HG03139 (cell line): ENCODE measurements around the gene UBE2J2.
A peak's percentile ranks its signal among the peaks of the same experiment; 100 is the strongest.

Experiments
- ATAC-seq: cut with Tn5 transposase; IDR thresholded peaks from one replicate; pipeline ENCODE4 v1.9.1; 2021; ENCODE audit not compliant: unreplicated experiment

Gene UBE2J2

GRCh38 chr1:1241588-1242219, 31.9 kb downstream of the UBE2J2 start:
- no peak for ATAC-seq

- no peak for ATAC-seq
Measured at GRCh38 chr1:1240822-1241587, 32.6 kb downstream of the UBE2J2 start.

- no peak for ATAC-seq
Measured at GRCh38 chr1:1240348-1240732, 33.3 kb downstream of the UBE2J2 start.

- ATAC-seq, result no peak
Measured at GRCh38 chr1:1239614-1240347, 33.9 kb downstream of the UBE2J2 start.

GRCh38 chr1:1239227-1239613, 34.4 kb downstream of the UBE2J2 start:
- no peak for ATAC-seq

GRCh38 chr1:1238702-1239178, 34.9 kb downstream of the UBE2J2 start:
- no peak for ATAC-seq

GRCh38 chr1:1237874-1238701, 35.6 kb downstream of the UBE2J2 start:
- ATAC-seq, result no peak

GRCh38 chr1:1236945-1237873, 36.4 kb downstream of the UBE2J2 start:
- no peak for ATAC-seq

- ATAC-seq, result no peak
Measured at GRCh38 chr1:1236176-1236763, 37.4 kb downstream of the UBE2J2 start.

- ATAC-seq, result no peak
Measured at GRCh38 chr1:1235016-1235744, 38.5 kb downstream of the UBE2J2 start.

GRCh38 chr1:1234180-1234808, 39.4 kb downstream of the UBE2J2 start:
- no peak for ATAC-seq

- ATAC-seq, result no peak
Measured at GRCh38 chr1:1233567-1233892, 40.1 kb downstream of the UBE2J2 start.

GRCh38 chr1:1232796-1233566, 40.7 kb downstream of the UBE2J2 start:
- ATAC-seq, result no peak

GRCh38 chr1:1232208-1232795, 41.4 kb downstream of the UBE2J2 start, which contains the start of gene B3GALT6:
TSS of gene B3GALT6 (plus strand) at chr1:1232237. CDS start at chr1:1232279, 42 bp downstream.
- no peak for ATAC-seq

GRCh38 chr1:1231400-1232207, 42.0 kb downstream of the UBE2J2 start, which contains the start of gene SDF4:
TSS of gene SDF4 (minus strand) at chr1:1232001. CDS start at chr1:1228772, 3,229 bp downstream.
- peak; percentile 85 for ATAC-seq

GRCh38 chr1:1230656-1231399, 42.8 kb downstream of the UBE2J2 start:
- ATAC-seq, result no peak
